DMS 273 (cell line): ENCODE results near the gene GPD2.
A peak's percentile ranks its signal among the peaks of the same experiment; 100 is the strongest.

Source experiments
- DNase-seq: peaks from one replicate; lab custom pipeline; 2025; ENCODE audit not compliant: unreplicated experiment; lab: John Stamatoyannopoulos, UW

The GPD2 gene

GRCh38 chr2:156435396-156435717 lies 822 bp upstream of the GPD2 start:
- no peak for DNase-seq

GRCh38 chr2:156436497-156437085 lies 412 bp downstream of the GPD2 start:
- DNase-seq, result peak; percentile 60

- peak; percentile 20 for DNase-seq
Measured at GRCh38 chr2:156437272-156437930, 1.2 kb downstream of the GPD2 start.

GRCh38 chr2:156437931-156438410 lies 1.8 kb downstream of the GPD2 start:
- no peak for DNase-seq

- DNase-seq, result no peak
Measured at GRCh38 chr2:156443089-156443488, 6.9 kb downstream of the GPD2 start.

- no peak for DNase-seq
Measured at GRCh38 chr2:156445296-156446220, 9.4 kb downstream of the GPD2 start.

GRCh38 chr2:156447761-156448160 lies 11.6 kb downstream of the GPD2 start:
- DNase-seq, result no peak

- DNase-seq, result no peak
Measured at GRCh38 chr2:156448766-156449165, 12.6 kb downstream of the GPD2 start.

- no peak for DNase-seq
Measured at GRCh38 chr2:156452971-156453370, 16.8 kb downstream of the GPD2 start.

- no peak for DNase-seq
Measured at GRCh38 chr2:156455361-156455975, 19.3 kb downstream of the GPD2 start.

- no peak for DNase-seq
Measured at GRCh38 chr2:156456616-156457015, 20.4 kb downstream of the GPD2 start.

- DNase-seq, result no peak
Measured at GRCh38 chr2:156457523-156458517, 21.6 kb downstream of the GPD2 start.

- peak; percentile 13 for DNase-seq
Measured at GRCh38 chr2:156459720-156460119, 23.5 kb downstream of the GPD2 start.

- no peak for DNase-seq
Measured at GRCh38 chr2:156464106-156464505, 27.9 kb downstream of the GPD2 start.

GRCh38 chr2:156465573-156465972 lies 29.4 kb downstream of the GPD2 start:
- DNase-seq, result no peak

- DNase-seq, result no peak
Measured at GRCh38 chr2:156466739-156467405, 30.7 kb downstream of the GPD2 start.

GRCh38 chr2:156470975-156471583 lies 34.9 kb downstream of the GPD2 start:
- no peak for DNase-seq

GRCh38 chr2:156471762-156472161 lies 35.6 kb downstream of the GPD2 start:
- no peak for DNase-seq

- DNase-seq, result no peak
Measured at GRCh38 chr2:156472686-156473085, 36.5 kb downstream of the GPD2 start.
